HG02938 (cell line): ENCODE measurements around the gene CCBE1.
"Not testable (repeated sequence)": the region's sequence is repeated elsewhere in the genome, so short reads cannot be mapped to it uniquely, and the experiment has no call there.

Source experiments
- ATAC-seq: cut with Tn5 transposase; IDR thresholded peaks from one replicate; pipeline ENCODE4 v1.9.1; 2021; ENCODE audit warnings: mild to moderate bottlenecking, moderate library complexity; ENCODE audit not compliant: unreplicated experiment

Gene CCBE1

GRCh38 chr18:59697236-59697932 is at the start of gene CCBE1:
TSS of gene CCBE1 (minus strand) at chr18:59697423.
- ATAC-seq, result peak; percentile 50

- no peak for ATAC-seq
Observed at GRCh38 chr18:59744271-59744721, 47.1 kb upstream of the CCBE1 start.

GRCh38 chr18:59743566-59743965 is 46.3 kb upstream of the CCBE1 start:
- no peak for ATAC-seq

- ATAC-seq, result no peak
Observed at GRCh38 chr18:59742325-59743111, 45.3 kb upstream of the CCBE1 start.

- ATAC-seq, result no peak
Observed at GRCh38 chr18:59740141-59740540, 42.9 kb upstream of the CCBE1 start.

GRCh38 chr18:59737776-59738300 is 40.6 kb upstream of the CCBE1 start:
- no peak for ATAC-seq

GRCh38 chr18:59737335-59737734 is 40.1 kb upstream of the CCBE1 start:
- not testable (repeated sequence) for ATAC-seq

GRCh38 chr18:59736061-59736460 is 38.8 kb upstream of the CCBE1 start:
- ATAC-seq, result no peak

GRCh38 chr18:59735269-59735860 is 38.1 kb upstream of the CCBE1 start:
- ATAC-seq, result no peak

- ATAC-seq, result no peak
Observed at GRCh38 chr18:59733421-59733820, 36.2 kb upstream of the CCBE1 start.

GRCh38 chr18:59730896-59731295 is 33.7 kb upstream of the CCBE1 start:
- no peak for ATAC-seq

- no peak for ATAC-seq
Observed at GRCh38 chr18:59729781-59730180, 32.6 kb upstream of the CCBE1 start.

- ATAC-seq, result no peak
Observed at GRCh38 chr18:59728816-59729215, 31.6 kb upstream of the CCBE1 start.

GRCh38 chr18:59725142-59725541 is 27.9 kb upstream of the CCBE1 start:
- no peak for ATAC-seq

- ATAC-seq, result no peak
Observed at GRCh38 chr18:59724103-59724502, 26.9 kb upstream of the CCBE1 start.

- ATAC-seq, result no peak
Observed at GRCh38 chr18:59721931-59722330, 24.7 kb upstream of the CCBE1 start.

GRCh38 chr18:59721211-59721610 is 24.0 kb upstream of the CCBE1 start:
- ATAC-seq, result no peak

- no peak for ATAC-seq
Observed at GRCh38 chr18:59719544-59720181, 22.4 kb upstream of the CCBE1 start.

- no peak for ATAC-seq
Observed at GRCh38 chr18:59718464-59719157, 21.4 kb upstream of the CCBE1 start.

- ATAC-seq, result no peak
Observed at GRCh38 chr18:59718108-59718463, 20.9 kb upstream of the CCBE1 start.

GRCh38 chr18:59717291-59717690 is 20.1 kb upstream of the CCBE1 start:
- ATAC-seq, result no peak
